Lung (tissue), 12 donors: ENCODE measurements around the gene GRIP2. TPM values are rescaled to one million over a fixed set of nuclear protein-coding genes. Genes with fewer than 3 reads are reported as not detected.

Source experiments
- ATAC-seq: fragments of 200-7000 bp; cut with Tn5 transposase; one replicate; pipeline ENCODE4 v1.9.1; 2020; ENCODE audit warnings: moderate number of reproducible peaks; ENCODE audit not compliant: insufficient read depth, low FRiP score
- DNase-seq, 3 donors: peaks; one replicate each; pipeline ENCODE4 v3.0.0-alpha.2; 2013 to 2017
- H3K27ac ChIP-seq, 2 donors: one replicate each; pipeline ENCODE4 v1.5.1; 2013; ENCODE audit warnings: mild to moderate bottlenecking in 2 of 2, moderate library complexity in 2 of 2, control low read depth in 1 of 2, inconsistent platforms in 1 of 2, low read depth in 1 of 2, low read length in 1 of 2
- H3K27me3 ChIP-seq, 3 donors: one replicate each; pipeline ENCODE4 v1.5.1; 2013; ENCODE audit warnings: low read length in 2 of 3; ENCODE audit not compliant: control insufficient read depth in 3 of 3, insufficient read depth in 3 of 3
- H3K36me3 ChIP-seq, 4 donors: one replicate each; pipeline ENCODE4 v1.5.1; 2013; ENCODE audit warnings: low read length in 4 of 4, mild to moderate bottlenecking in 1 of 4, moderate library complexity in 1 of 4; ENCODE audit not compliant: control insufficient read depth in 4 of 4, insufficient read depth in 4 of 4
- H3K4me1 ChIP-seq, 5 donors: one replicate each; pipeline ENCODE4 v1.5.1; 2013; ENCODE audit warnings: low read length in 5 of 5, mild to moderate bottlenecking in 2 of 5, moderate library complexity in 1 of 5; ENCODE audit not compliant: control insufficient read depth in 5 of 5, insufficient read depth in 5 of 5
- H3K4me3 ChIP-seq: one replicate; pipeline ENCODE4 v1.5.1; 2013; ENCODE audit warnings: mild to moderate bottlenecking, control low read depth, moderate library complexity
- H3K9ac ChIP-seq, 2 donors: one replicate each; pipeline ENCODE4 v1.5.1; 2013; ENCODE audit warnings: low read length in 2 of 2, control low read depth in 1 of 2; ENCODE audit not compliant: insufficient read depth in 1 of 2
- H3K9me3 ChIP-seq, 4 donors: one replicate each; pipeline ENCODE4 v1.5.1; 2013; ENCODE audit warnings: low read length in 3 of 4, mild to moderate bottlenecking in 1 of 4, moderate library complexity in 1 of 4; ENCODE audit not compliant: control insufficient read depth in 4 of 4, insufficient read depth in 3 of 4
- CTCF ChIP-seq: IDR thresholded peaks from 2 replicates; pipeline ENCODE4 v1.5.1; 2012; ENCODE audit warnings: mild to moderate bottlenecking; ENCODE audit errors: control extremely low read depth, extremely low read depth
- WGBS, 2 donors: extraction: QIAGEN DNeasy Blood & Tissue Kit; methylation state at CpG; one replicate each; pipeline ENCODE4 v1.1.7; 2013; 5-methylcytosine and 5-hydroxymethylcytosine counted together
- polyA plus RNA-seq, 2 donors: library from polyadenylated mRNA; stranded (reverse); fragments of 200-250 nt; gene quantifications; one replicate each; pipeline ENCODE4 v1.2.1, GENCODE V29; 2013
- total RNA-seq, 2 donors: library from RNA; depleted of rRNA in 1 of 2; stranded (reverse); fragments of >200 nt in 1 of 2; gene quantifications; one replicate each; pipeline ENCODE4 v1.2.1, GENCODE V29; 2014 to 2021
- donor health status: control.
- donor health status: control.
- donor health status: Bipolar disorder and iron deficiency.
- donor health status: healthy.
- donor health status: DM: yes; HTN: yes; CAD: no.

The GRIP2 gene
- total and polyA plus RNA-seq, 4 donors = 0.05 to 1.2 (median 0.64) TPM

DNA sequence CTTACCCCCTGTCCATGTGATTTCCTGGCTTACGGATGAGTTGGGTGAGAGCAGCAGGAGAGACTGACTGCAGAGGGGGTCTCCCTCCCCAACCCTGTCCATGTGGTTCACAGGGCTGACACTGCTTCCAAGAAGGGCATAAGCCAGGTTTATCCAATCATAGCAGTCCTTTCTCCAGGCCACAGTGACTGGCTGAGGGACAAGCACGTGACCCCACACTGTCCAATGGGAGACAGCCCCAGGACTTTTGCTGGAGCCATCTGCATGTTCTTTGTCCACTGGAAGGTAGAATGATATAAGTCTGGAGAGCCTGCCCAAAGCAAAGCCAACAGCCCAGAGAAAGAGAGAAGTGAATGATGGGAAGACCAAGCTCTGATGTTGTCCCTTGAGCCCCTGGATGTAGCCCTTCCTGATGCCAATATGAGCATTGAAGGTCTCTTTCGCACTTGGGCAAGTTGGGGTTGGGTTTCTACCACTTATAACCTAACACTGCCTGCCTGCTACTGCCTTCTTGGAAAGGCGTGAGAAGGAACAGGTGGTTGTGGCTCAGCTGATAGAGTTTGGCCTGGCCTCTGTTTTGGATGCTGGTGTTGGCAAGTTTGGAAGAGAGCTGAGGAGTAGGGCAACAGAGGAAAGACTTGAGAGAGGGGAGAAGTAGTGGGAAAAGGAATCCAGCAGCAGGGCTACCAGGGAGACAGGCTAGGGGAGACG is 41.3 kb upstream of the GRIP2 start:
- 83 to 92% methylated on average over 5 of the region's 5 CpGs for WGBS, 2 donors
- no peak overlapping the region for H3K27ac ChIP-seq
- no peaks in the 10 kb centered on the region for H3K9me3 ChIP-seq
- no peak for TF ChIP-seq CTCF
- no peaks in the 10 kb centered on the region for H3K27me3 ChIP-seq
- peaks cover 0 to 5% (median 0%) of the 10 kb centered on the region in 5 donors for H3K4me1 ChIP-seq
- H3K36me3 ChIP-seq = no peaks in the 10 kb centered on the region
- no peak for DNase-seq
- H3K4me3 ChIP-seq = no peak overlapping the region
- no peak for ATAC-seq
- H3K9ac ChIP-seq = no peak overlapping the region

DNA sequence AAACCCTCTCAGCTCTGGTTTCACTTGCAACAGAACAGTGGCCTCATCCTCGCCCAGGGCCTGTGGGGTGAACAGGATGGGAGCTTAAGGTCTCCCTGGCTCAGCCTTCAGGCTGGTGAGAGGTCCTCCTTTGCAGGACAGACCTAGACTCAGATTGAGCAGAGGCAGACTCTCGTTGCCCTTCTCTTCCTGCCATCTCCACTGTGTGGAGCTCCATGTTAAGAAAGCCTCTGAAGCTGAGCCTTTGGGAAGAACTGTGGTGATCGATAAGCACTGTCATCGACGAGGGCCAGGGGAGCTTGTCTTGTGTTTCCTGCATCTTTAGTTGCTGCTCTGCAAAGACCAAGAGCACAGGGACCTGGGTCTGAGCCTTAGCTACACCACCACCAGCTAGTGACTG is 37.8 kb upstream of the GRIP2 start:
- H3K4me1 ChIP-seq = no peaks in the 10 kb centered on the region
- peaks cover 0 to 10% (median 0%) of the 10 kb centered on the region in 3 donors for H3K27me3 ChIP-seq
- no peaks in the 10 kb centered on the region for H3K9me3 ChIP-seq
- DNase-seq (no peak), ATAC-seq (no peak)
- no peak overlapping the region for H3K4me3 ChIP-seq
- TF ChIP-seq CTCF = no peak
- no peak overlapping the region for H3K9ac ChIP-seq
- no peaks in the 10 kb centered on the region for H3K36me3 ChIP-seq
- 63 to 74% methylated on average over 5 of the region's 5 CpGs for WGBS, 2 donors
- H3K27ac ChIP-seq = no peak overlapping the region

DNA sequence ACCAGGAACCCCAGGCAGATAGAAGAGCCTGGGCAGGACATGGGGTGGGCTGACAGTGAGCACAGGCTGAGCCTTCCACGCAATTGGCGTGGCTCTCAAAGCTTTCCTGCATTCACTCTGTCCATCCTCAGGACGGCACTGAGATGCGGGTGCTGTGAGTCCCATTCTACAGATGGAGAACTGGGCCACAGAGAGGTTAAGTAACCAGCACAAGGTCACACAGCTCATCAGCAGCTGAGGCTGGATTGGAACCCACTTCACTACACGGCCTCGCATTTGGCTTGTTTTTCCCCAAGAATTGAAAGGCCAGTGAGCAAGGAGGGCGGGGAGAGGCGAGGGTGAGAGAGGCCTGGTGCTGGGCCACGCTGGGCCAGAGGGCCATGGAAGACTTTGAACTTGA is 36.0 kb upstream of the GRIP2 start:
- Histone ChIP-seq H3K27me3 (peaks cover 0 to 10% (median 0%) of the 10 kb centered on the region in 3 donors), H3K4me3 (no peak overlapping the region), H3K27ac (no peak overlapping the region), H3K9ac (no peak overlapping the region), H3K9me3 (no peaks in the 10 kb centered on the region), H3K4me1 (no peaks in the 10 kb centered on the region), H3K36me3 (no peaks in the 10 kb centered on the region)
- TF ChIP-seq CTCF = no peak
- DNase-seq = no peak
- ATAC-seq = no peak
- WGBS, 2 donors = 91 to 94% methylated on average over 9 of the region's 9 CpGs

DNA sequence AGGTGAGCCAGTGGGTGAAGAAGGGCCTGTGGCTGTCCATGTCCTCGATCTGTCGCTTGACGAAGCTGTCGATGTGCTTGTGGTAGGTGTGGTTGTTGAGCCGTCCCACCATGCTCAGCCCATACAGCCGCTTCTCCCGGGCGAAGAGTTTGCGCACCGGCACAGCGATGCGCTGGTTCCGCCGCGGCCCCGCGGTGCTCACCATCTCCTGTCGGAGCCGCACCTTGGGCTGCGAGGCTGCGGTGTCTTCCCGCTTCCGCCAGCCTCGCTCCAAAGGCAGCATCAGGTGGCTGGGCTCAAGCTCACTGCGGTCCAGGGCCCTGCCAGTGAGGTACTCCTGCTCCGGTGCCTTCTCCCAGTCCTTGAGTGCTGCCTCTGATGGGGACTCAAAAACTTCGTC is 34.0 kb upstream of the GRIP2 start:
- H3K36me3 ChIP-seq = no peaks in the 10 kb centered on the region
- ATAC-seq (no peak), DNase-seq (no peak)
- no peaks in the 10 kb centered on the region for H3K9me3 ChIP-seq
- H3K4me1 ChIP-seq = no peaks in the 10 kb centered on the region
- H3K4me3 ChIP-seq = no peak overlapping the region
- H3K9ac ChIP-seq = no peak overlapping the region
- 76 to 92% methylated on average over 27 of the region's 27 CpGs for WGBS, 2 donors
- H3K27me3 ChIP-seq = peaks cover 0 to 10% (median 0%) of the 10 kb centered on the region in 3 donors
- no peak for TF ChIP-seq CTCF
- no peak overlapping the region for H3K27ac ChIP-seq
